Aorta (tissue), 5 donors: ENCODE measurements around the gene GRN. TPM values are rescaled to one million over a fixed set of nuclear protein-coding genes. Genes with fewer than 3 reads are reported as not detected.

ENCODE experiments used
- ATAC-seq: fragments of 200-7000 bp; cut with Tn5 transposase; one replicate; pipeline ENCODE4 v1.9.1; 2022; ENCODE audit warnings: moderate library complexity; ENCODE audit not compliant: low FRiP score
- DNase-seq, 2 donors: peaks; one replicate each; pipeline ENCODE4 v3.0.0-alpha.2; 2020
- H3K27ac ChIP-seq, 2 donors: one replicate each; pipeline ENCODE4 v1.5.1; 2013; ENCODE audit warnings: low read length in 2 of 2, mild to moderate bottlenecking in 2 of 2, moderate library complexity in 2 of 2, control low read depth in 1 of 2, inconsistent platforms in 1 of 2, low read depth in 1 of 2
- H3K27me3 ChIP-seq, 2 donors: one replicate each; pipeline ENCODE4 v1.6.1; 2013; ENCODE audit warnings: control low read depth in 1 of 2, low read length in 1 of 2, mild to moderate bottlenecking in 1 of 2, moderate library complexity in 1 of 2; ENCODE audit not compliant: insufficient read depth in 2 of 2, control insufficient read depth in 1 of 2
- H3K36me3 ChIP-seq, 2 donors: one replicate each; pipeline ENCODE4 v1.6.1; 2013; ENCODE audit warnings: control low read depth in 1 of 2, low read length in 1 of 2, mild to moderate bottlenecking in 1 of 2; ENCODE audit not compliant: insufficient read depth in 2 of 2, control insufficient read depth in 1 of 2
- H3K4me1 ChIP-seq, 2 donors: one replicate each; pipeline ENCODE4 v1.6.1; 2013; ENCODE audit warnings: low read length in 2 of 2, control low read depth in 1 of 2, mild to moderate bottlenecking in 1 of 2, moderate library complexity in 1 of 2; ENCODE audit not compliant: insufficient read depth in 2 of 2, control insufficient read depth in 1 of 2
- H3K4me3 ChIP-seq, 2 donors: one replicate each; pipeline ENCODE4 v1.5.1; 2013; ENCODE audit warnings: low read length in 2 of 2, control low read depth in 1 of 2, mild to moderate bottlenecking in 1 of 2
- H3K9me3 ChIP-seq: one replicate; pipeline ENCODE4 v1.6.1; 2013; ENCODE audit warnings: mild to moderate bottlenecking, low read length; ENCODE audit not compliant: control insufficient read depth
- WGBS, 2 donors: extraction: QIAGEN DNeasy Blood & Tissue Kit; methylation state at CpG; one replicate each; pipeline ENCODE4 v1.1.7; 2013; 5-methylcytosine and 5-hydroxymethylcytosine counted together
- intact Hi-C, 2 donors: fragments of 100-400 bp; cut with DNase I; formaldehyde crosslinking; loops; one replicate each; pipeline versions ENCODE4 v1.14.2 to v1.15.0; 2022
- polyA plus RNA-seq, 2 donors: library from polyadenylated mRNA; stranded (reverse); fragments of 200-250 nt; gene quantifications; one replicate each; pipeline ENCODE4 v1.2.3, GENCODE V29; 2013
- total RNA-seq, 2 donors: library from RNA; stranded (reverse); fragmentation: NEBNext Ultra II Directional; extraction: Animal tissue kit (Norgen Biotek cat#: 25700); gene quantifications; one replicate each; pipeline ENCODE4 v1.2.1, GENCODE V29; 2021
- donor health status: healthy with polysubstance abuse.
- donor health status: Bipolar disorder and iron deficiency.
- donor health status: DM: no; HTN: no; CAD: no.
- donor health status: DM: no; HTN: no; CAD: no.
- donor health status: DM: yes; HTN: yes; CAD: no.

The GRN gene
- total and polyA plus RNA-seq, 4 donors, result 125 to 248 (median 154) TPM

DNA sequence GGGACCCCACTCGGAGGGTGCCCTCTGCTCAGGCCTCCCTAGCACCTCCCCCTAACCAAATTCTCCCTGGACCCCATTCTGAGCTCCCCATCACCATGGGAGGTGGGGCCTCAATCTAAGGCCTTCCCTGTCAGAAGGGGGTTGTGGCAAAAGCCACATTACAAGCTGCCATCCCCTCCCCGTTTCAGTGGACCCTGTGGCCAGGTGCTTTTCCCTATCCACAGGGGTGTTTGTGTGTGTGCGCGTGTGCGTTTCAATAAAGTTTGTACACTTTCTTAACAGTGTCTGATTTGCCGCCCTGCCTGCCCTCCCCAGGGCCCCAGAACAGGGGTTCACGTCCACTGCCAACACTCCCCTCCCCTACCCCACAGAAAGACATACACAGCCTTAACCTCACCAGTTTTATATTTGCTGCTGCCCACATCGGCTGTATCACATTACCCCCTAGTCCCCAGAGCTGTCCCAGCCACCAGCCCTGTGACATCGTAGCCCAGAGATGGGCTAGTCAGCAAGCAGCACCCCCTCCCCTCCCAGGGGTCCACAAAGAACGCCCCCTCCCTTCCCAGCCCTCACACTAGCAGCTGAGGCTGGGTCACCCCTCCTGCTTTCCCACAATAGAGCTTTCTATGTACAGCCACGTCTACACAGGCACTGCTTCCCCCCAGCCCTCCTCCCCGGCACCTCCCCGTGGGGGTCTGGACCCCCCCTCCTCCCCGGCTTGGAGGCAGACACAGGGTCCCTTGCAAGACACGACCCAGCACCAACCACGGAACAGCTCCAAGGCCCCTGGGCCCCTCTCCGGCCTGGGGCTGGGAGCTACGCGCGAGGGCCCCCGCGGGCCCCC lies 7.9 kb downstream of the GRN start:
- Histone ChIP-seq H3K4me3 (no peak overlapping the region), H3K4me1 (no peaks in the 10 kb centered on the region), H3K36me3 (no peaks in the 10 kb centered on the region), H3K27me3 (no peaks in the 10 kb centered on the region), H3K27ac (no peak overlapping the region), H3K9me3 (no peaks in the 10 kb centered on the region)
- peak in 1 of 2 donors; percentile 43 for DNase-seq
- WGBS, 2 donors, result 56 to 72% methylated on average over 19 to 22 of the region's 22 CpGs
- ATAC-seq, result no peak
- intact Hi-C loops, result no loop called here

DNA sequence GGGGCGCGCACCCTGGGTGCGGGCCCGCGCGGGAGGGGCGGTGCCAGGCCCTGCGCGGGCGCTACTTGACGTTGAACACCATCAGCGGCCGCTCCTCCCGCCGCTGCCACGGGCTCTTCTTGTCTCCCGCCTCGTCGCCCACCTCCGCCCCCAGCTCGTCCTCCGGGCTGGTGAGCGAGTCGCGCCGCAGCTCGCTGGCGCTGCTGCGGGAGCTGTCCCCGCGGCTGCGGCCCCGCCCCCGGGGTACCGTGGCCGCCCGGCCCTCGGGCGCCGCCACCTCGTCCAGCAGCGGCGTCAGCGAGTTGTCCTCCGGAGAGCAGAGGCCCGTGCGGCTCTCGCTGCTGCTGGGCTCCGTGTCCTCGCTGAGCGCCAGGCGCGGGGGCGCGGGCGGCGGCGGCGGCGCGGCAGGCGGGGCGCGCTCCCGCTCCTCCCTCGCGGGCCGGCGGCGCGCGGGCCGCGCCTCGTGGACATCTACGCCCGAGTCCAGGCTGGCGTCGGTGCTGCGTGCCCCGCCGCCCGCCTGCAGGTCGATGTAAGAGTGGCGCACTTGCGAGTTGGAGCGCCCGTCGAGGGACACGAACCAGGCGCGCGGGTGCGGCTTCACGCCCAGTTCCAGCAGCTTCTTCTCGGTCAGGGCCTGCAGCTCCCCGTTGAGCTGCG lies 8.7 kb downstream of the GRN start:
- 32 to 61% methylated on average over 82 to 98 of the region's 98 CpGs for WGBS, 2 donors
- no peak for ATAC-seq

DNA sequence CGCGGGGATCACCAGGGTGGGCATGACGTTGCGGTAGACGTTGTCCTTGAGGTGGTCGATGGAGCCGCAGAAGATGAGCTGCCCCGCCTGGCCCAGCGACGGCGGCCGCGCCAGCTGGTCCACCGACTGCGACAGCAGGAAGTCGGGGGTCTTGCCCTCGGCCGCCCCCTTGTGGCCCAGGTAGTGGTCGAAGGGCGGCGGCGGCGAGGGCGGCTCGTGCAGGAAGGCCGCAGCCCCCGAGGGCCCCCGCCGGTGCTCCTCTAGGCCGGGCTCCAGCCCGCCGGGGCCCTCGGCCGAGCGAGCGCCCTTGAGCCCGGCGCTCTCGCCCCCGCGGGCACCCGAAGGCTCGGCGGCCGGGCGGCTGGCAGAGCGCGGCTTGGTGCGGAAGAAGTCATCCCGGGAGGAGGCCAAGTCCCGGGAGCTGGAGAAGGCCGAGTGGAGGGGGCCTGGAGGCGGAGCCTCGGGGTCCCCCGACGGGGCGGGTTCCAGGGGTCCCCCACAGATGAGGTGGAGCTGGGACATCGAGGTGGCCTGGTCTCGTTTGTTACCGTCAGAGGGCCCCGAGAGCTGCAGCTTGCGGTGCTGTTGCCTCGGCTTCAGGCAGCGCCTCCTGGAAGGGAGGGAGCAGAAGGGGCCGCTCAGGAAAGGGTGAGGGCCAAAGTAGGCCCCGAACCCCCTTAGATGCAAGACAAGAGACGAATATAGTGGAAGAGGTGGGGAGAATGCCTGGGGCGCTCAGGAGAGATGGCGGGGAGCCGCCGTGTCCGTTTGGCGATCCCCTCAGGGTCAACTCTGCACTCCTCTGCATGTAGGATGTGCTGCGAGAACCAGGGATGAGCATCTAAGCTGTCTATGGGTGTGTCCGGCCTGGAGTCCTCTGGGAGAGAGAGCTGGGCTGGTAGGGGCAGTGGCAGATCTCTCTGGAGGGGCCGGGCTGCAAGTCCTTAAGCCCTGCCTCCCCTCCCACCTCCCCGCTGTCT lies 9.8 kb downstream of the GRN start:
- Histone ChIP-seq H3K27me3 (no peaks in the 10 kb centered on the region), H3K4me3 (no peak overlapping the region), H3K27ac (no peak overlapping the region), H3K4me1 (no peaks in the 10 kb centered on the region), H3K9me3 (no peaks in the 10 kb centered on the region), H3K36me3 (no peaks in the 10 kb centered on the region)
- no peak for ATAC-seq
- intact Hi-C loops, result no loop called here
- 48 to 66% methylated on average over 64 to 77 of the region's 77 CpGs for WGBS, 2 donors
- DNase-seq, result peak in 1 of 2 donors; percentile 9

More for the DNA sequence above, 8.7 kb downstream of the GRN start:
- no peaks in the 10 kb centered on the region for H3K4me1 ChIP-seq
- H3K27ac ChIP-seq, result no peak overlapping the region
- H3K27me3 ChIP-seq, result no peaks in the 10 kb centered on the region
- no peaks in the 10 kb centered on the region for H3K9me3 ChIP-seq
- intact Hi-C loops, result no loop called here
- H3K36me3 ChIP-seq, result no peaks in the 10 kb centered on the region
- peak; percentile 46 to 78 for DNase-seq
- H3K4me3 ChIP-seq, result no peak overlapping the region

DNA sequence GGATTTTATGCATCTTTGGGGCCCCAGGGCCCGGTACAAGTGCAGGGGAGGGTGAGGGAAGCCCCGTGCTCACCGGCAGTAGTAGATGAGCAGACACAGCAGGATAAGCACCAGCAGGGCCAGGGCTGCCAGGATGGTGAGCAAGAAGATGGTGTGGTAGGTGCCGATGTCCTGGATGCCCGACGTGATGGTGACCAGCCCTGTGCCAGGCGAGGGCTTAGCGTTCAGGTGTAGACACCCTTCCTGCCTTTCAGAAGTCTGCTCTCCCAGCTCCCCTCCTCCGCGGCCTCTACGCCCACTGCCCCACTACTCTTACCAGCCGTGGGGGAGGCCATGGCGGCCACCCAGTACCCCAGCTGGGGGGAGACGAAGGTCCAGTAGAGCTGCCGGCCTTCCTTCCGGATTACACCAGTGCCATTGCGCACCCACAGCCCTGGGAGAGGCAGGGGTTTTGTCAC lies 10.6 kb downstream of the GRN start:
- no peaks in the 10 kb centered on the region for H3K9me3 ChIP-seq
- H3K4me3 ChIP-seq, result no peak overlapping the region
- intact Hi-C loops, result no loop called here
- ATAC-seq (no peak), DNase-seq (peak in 1 of 2 donors; percentile 72)
- WGBS, 2 donors, result 89 to 90% methylated on average over 17 of the region's 17 CpGs
- no peak overlapping the region for H3K27ac ChIP-seq
- no peaks in the 10 kb centered on the region for H3K27me3 ChIP-seq
- H3K4me1 ChIP-seq, result no peaks in the 10 kb centered on the region
- H3K36me3 ChIP-seq, result no peaks in the 10 kb centered on the region

DNA sequence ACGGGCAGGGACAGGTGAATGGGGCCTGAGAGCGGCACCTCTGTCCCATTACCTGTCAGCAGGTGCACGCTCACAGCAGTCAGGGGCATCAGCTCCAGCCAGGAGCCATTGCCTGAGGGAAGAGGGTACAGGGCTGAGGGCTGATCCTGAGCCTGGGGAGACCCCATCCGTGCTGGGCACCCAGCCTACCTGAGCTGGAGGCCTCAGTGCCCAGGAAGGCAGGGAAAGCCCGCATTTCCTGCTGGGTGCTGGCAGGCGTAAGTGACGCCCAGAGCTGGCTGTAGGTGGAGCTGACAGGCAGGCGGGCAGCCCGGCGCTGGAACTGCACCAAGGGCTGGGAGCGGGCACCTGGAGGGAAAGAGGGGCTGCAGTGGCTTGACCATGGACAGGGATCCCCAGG lies 11.1 kb downstream of the GRN start:
- WGBS, 2 donors, result 88 to 92% methylated on average over 11 of the region's 11 CpGs
- H3K36me3 ChIP-seq, result no peaks in the 10 kb centered on the region
- peak in 1 of 2 donors; percentile 38 for DNase-seq
- no peaks in the 10 kb centered on the region for H3K9me3 ChIP-seq
- no peak overlapping the region for H3K27ac ChIP-seq
- no peaks in the 10 kb centered on the region for H3K27me3 ChIP-seq
- intact Hi-C loops, result no loop called here
- H3K4me1 ChIP-seq, result no peaks in the 10 kb centered on the region
- no peak overlapping the region for H3K4me3 ChIP-seq
- ATAC-seq, result no peak

DNA sequence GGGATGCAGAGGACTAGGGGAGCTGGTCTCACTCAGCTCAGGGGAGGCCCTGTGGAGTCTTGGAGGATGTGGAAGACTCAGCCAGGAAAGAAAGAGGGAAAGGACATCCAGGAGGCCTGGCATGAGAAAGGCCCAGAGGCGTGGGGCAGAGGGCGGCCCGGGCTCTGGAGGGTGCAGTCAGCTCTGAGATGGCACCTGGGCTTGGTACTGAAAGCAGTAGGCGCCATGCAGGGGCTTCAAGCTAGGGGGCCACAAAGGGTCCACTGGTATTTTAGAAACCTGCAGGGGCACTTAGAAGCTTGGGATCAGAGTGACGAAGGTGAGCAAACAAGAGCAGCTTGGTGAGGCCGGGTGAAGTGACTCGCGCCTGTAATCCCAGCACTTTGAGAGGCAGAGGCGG lies 13.0 kb downstream of the GRN start:
- ATAC-seq (no peak), DNase-seq (no peak)
- Histone ChIP-seq H3K27me3 (no peaks in the 10 kb centered on the region), H3K4me3 (no peak overlapping the region), H3K4me1 (no peaks in the 10 kb centered on the region), H3K9me3 (no peaks in the 10 kb centered on the region), H3K36me3 (no peaks in the 10 kb centered on the region), H3K27ac (no peak overlapping the region)
- WGBS, 2 donors, result 91% methylated on average over 9 of the region's 9 CpGs
- intact Hi-C loops, result no loop called here

DNA sequence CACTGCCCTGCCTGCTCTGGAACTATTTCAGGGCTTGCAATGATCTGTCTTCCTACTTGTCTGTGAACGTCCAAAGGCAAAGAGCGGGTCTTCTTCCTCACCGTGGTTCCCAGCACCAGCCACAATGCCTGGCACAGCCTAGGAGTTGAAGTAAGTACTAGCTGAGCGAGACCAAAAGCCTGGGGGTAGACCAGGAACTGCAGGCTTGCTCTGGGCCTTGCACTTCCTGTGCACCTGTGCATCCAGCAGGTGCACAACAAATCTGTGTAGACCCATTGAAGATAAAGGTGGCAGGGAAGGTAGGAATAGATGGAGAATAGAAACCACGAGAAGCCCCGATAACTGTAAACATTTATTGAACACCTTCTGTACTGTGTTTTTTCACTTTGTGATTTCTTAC lies 13.9 kb downstream of the GRN start:
- WGBS, 2 donors, result 77 to 79% methylated on average over 6 of the region's 6 CpGs
- no peaks in the 10 kb centered on the region for H3K4me1 ChIP-seq
- no peaks in the 10 kb centered on the region for H3K36me3 ChIP-seq
- no peaks in the 10 kb centered on the region for H3K9me3 ChIP-seq
- ATAC-seq (no peak), DNase-seq (no peak)
- H3K27me3 ChIP-seq, result no peaks in the 10 kb centered on the region
- intact Hi-C loops, result no loop called here
- H3K27ac ChIP-seq, result no peak overlapping the region
- no peak overlapping the region for H3K4me3 ChIP-seq

DNA sequence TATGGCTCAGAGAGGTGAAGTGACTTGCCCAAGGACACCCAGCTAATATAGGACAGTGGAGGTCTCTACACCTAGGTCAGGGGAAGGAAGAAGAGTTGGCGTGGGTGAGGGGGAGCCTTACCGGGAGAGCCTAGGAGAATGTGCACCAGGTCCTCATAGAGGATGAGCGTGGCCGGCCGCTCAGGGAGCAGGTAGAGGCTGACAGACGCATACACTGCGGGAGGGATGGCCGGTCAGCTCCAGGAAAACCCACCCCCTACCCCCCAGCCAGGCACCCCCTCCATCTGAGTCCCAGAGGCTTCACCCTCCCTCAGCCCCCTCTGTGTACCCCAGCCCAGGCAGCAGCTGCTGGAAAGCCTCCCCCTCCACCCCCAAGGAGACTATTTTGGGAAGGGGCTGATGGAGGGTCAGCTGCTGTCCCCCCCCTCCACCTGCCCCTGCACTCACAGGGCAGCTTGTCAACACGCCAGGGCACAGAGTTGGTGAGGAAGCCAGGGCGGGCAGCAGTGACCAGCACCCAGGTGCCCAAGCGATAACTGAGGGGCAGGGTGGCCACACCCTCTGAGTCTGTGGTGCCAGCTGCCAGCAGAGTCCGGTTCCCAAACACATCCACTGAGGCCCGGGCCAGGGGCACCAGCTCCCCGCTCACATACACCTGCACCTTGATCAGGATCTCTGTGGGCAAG lies 14.5 kb downstream of the GRN start:
- WGBS, 2 donors, result 80 to 84% methylated on average over 8 to 14 of the region's 14 CpGs
- Histone ChIP-seq H3K4me3 (no peak overlapping the region), H3K4me1 (no peaks in the 10 kb centered on the region), H3K27ac (no peak overlapping the region), H3K36me3 (no peaks in the 10 kb centered on the region), H3K27me3 (no peaks in the 10 kb centered on the region), H3K9me3 (no peaks in the 10 kb centered on the region)
- DNase-seq, result peak; percentile 44 to 64
- ATAC-seq, result no peak
- intact Hi-C loops, result no loop called here
